ENCODE results near the gene ENOSF1. TPM values are rescaled to one million over a fixed set of nuclear protein-coding genes. Genes with fewer than 3 reads are reported as not detected.
A peak's percentile ranks its signal among the peaks of the same experiment; 100 is the strongest.

ENOSF1 gene
- total and polyA plus RNA-seq, 2 of the 13 experiments (the other 11 are each of a cell fraction or from before 2014, with no cell fraction given) = 37.6 to 40.1 TPM

- TF ChIP-seq ZNF616 (CRISPR knock-in tag; IDR thresholded peaks at IDR 0.05; ENCODE audit: low read depth) (peak; percentile 93), PLRG1 (conservative IDR thresholded peaks at IDR 0.05) (no peak), ZBED4 (CRISPR knock-in tag; IDR thresholded peaks at IDR 0.05; ENCODE audit: borderline replicate concordance) (no peak), ADNP (CRISPR knock-in tag; IDR thresholded peaks at IDR 0.05) (no peak), TBP (CRISPR knock-in tag; IDR thresholded peaks at IDR 0.05) (no peak), SMARCC2 (IDR thresholded peaks at IDR 0.05) (no peak), KDM5A (IDR thresholded peaks at IDR 0.05; ENCODE audit: borderline replicate concordance, low read length) (no peak), ZNF660 (CRISPR knock-in tag; IDR thresholded peaks at IDR 0.05; ENCODE audit: borderline replicate concordance, low read depth) (no peak), FOXJ3 (CRISPR knock-in tag; IDR thresholded peaks at IDR 0.05; ENCODE audit: borderline replicate concordance) (no peak), TMF1 (CRISPR knock-in tag; IDR thresholded peaks at IDR 0.05; ENCODE audit: low read depth) (peak; percentile 92), BRD4 (CRISPR knock-in tag; IDR thresholded peaks at IDR 0.05) (peak; percentile 37; the same call in 1 of the 2 replicates), SIN3B (IDR thresholded peaks at IDR 0.05; ENCODE audit: low read length) (no peak), ZNF367 (CRISPR knock-in tag; IDR thresholded peaks at IDR 0.05; ENCODE audit: borderline replicate concordance) (no peak), ISX (CRISPR knock-in tag; conservative IDR thresholded peaks at IDR 0.05) (no peak), ZFP82 (CRISPR knock-in tag; IDR thresholded peaks at IDR 0.05; ENCODE audit: borderline replicate concordance) (0 out of 2 replicates have a peak, but pooled peaks have one; percentile 46)
- TF ChIP-seq, protein P1, sequence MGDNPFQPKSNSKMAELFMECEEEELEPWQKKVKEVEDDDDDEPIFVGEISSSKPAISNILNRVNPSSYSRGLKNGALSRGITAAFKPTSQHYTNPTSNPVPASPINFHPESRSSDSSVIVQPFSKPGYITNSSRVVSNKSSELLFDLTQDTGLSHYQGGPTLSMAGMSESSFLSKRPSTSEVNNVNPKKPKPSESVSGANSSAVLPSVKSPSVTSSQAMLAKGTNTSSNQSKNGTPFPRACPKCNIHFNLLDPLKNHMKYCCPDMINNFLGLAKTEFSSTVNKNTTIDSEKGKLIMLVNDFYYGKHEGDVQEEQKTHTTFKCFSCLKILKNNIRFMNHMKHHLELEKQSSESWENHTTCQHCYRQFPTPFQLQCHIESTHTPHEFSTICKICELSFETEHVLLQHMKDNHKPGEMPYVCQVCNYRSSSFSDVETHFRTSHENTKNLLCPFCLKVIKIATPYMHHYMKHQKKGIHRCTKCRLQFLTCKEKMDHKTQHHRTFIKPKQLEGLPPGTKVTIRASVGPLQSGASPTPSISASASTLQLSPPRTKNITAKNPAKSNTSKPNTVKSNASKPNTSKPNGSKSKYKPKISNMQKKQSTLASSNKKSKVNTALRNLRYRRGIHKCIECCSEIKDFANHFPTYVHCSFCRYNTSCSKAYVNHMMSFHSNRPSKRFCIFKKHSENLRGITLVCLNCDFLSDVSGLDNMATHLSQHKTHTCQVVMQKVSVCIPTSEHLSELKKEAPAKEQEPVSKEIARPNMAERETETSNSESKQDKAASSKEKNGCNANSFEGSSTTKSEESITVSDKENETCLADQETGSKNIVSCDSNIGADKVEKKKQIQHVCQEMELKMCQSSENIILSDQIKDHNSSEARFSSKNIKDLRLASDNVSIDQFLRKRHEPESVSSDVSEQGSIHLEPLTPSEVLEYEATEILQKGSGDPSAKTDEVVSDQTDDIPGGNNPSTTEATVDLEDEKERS (CRISPR knock-in tag; IDR thresholded peaks at IDR 0.05) = no peak
- TF ChIP-seq, protein P2, sequence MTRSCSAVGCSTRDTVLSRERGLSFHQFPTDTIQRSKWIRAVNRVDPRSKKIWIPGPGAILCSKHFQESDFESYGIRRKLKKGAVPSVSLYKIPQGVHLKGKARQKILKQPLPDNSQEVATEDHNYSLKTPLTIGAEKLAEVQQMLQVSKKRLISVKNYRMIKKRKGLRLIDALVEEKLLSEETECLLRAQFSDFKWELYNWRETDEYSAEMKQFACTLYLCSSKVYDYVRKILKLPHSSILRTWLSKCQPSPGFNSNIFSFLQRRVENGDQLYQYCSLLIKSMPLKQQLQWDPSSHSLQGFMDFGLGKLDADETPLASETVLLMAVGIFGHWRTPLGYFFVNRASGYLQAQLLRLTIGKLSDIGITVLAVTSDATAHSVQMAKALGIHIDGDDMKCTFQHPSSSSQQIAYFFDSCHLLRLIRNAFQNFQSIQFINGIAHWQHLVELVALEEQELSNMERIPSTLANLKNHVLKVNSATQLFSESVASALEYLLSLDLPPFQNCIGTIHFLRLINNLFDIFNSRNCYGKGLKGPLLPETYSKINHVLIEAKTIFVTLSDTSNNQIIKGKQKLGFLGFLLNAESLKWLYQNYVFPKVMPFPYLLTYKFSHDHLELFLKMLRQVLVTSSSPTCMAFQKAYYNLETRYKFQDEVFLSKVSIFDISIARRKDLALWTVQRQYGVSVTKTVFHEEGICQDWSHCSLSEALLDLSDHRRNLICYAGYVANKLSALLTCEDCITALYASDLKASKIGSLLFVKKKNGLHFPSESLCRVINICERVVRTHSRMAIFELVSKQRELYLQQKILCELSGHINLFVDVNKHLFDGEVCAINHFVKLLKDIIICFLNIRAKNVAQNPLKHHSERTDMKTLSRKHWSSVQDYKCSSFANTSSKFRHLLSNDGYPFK (CRISPR knock-in tag; IDR thresholded peaks at IDR 0.05; ENCODE audit: borderline replicate concordance) = peak; percentile 75; the same call in 1 of the 2 replicates
- TF ChIP-seq, protein P3, sequence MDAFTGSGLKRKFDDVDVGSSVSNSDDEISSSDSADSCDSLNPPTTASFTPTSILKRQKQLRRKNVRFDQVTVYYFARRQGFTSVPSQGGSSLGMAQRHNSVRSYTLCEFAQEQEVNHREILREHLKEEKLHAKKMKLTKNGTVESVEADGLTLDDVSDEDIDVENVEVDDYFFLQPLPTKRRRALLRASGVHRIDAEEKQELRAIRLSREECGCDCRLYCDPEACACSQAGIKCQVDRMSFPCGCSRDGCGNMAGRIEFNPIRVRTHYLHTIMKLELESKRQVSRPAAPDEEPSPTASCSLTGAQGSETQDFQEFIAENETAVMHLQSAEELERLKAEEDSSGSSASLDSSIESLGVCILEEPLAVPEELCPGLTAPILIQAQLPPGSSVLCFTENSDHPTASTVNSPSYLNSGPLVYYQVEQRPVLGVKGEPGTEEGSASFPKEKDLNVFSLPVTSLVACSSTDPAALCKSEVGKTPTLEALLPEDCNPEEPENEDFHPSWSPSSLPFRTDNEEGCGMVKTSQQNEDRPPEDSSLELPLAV (CRISPR knock-in tag; conservative IDR thresholded peaks at IDR 0.05; ENCODE audit: low read depth) = no peak
Observed at GRCh38 chr18:712401-713134, at the start of gene ENOSF1 (continued).

All from HepG2 (cell line).